ENCODE measurements around the gene MTA1.

MTA1 gene

GRCh38 chr14:105490267-105490571, 70.6 kb downstream of the MTA1 start:
- DNase-seq, result no peak

- DNase-seq, result peak; percentile 98
These were observed 71.1 kb downstream of the MTA1 start, which contains the start of gene TEDC1 for GRCh38 chr14:105490572-105491365. Gene TEDC1 (plus strand): TSS chr14:105491246. CDS start chr14:105491376, 130 bp downstream.

GRCh38 chr14:105491366-105491973, 71.8 kb downstream of the MTA1 start:
- DNase-seq, result peak; percentile 73

GRCh38 chr14:105492031-105492970, 72.7 kb downstream of the MTA1 start:
- no peak for DNase-seq

GRCh38 chr14:105492971-105493871, 73.6 kb downstream of the MTA1 start:
- no peak for DNase-seq

GRCh38 chr14:105493921-105494605, 74.4 kb downstream of the MTA1 start:
- DNase-seq, result no peak

GRCh38 chr14:105494606-105494929, 74.9 kb downstream of the MTA1 start:
- DNase-seq, result no peak

- DNase-seq, result no peak
These were observed 75.7 kb downstream of the MTA1 start for GRCh38 chr14:105495101-105495989.

- DNase-seq, result no peak
These were observed 76.6 kb downstream of the MTA1 start for GRCh38 chr14:105495990-105496830.

- DNase-seq, result no peak
These were observed 77.4 kb downstream of the MTA1 start for GRCh38 chr14:105496831-105497591.

- DNase-seq, result no peak
These were observed 78.2 kb downstream of the MTA1 start for GRCh38 chr14:105497671-105498429.

- no peak for DNase-seq
These were observed 79.0 kb downstream of the MTA1 start for GRCh38 chr14:105498430-105499255.

- no peak for DNase-seq
These were observed 79.8 kb downstream of the MTA1 start for GRCh38 chr14:105499256-105500035.

GRCh38 chr14:105500036-105500725, 80.6 kb downstream of the MTA1 start:
- DNase-seq, result no peak

- no peak for DNase-seq
These were observed 81.1 kb downstream of the MTA1 start for GRCh38 chr14:105500726-105501101.

All from activated effector memory CD4-positive, alpha-beta T cell treated with Interleukin-2 at 50 U/mL for 16 hours (primary cell).